CD4-positive, alpha-beta T cell treated with Interleukin-4 for 4 hours (primary cell): Measurements from ENCODE around the gene RRBP1.
"Not testable (repeated sequence)": the region's sequence is repeated elsewhere in the genome, so short reads cannot be mapped to it uniquely, and the experiment has no call there.

Experiments used
- DNase-seq: peaks from one replicate; pipeline ENCODE4 v3.0.0-alpha.2; 2020

The RRBP1 gene

DNA sequence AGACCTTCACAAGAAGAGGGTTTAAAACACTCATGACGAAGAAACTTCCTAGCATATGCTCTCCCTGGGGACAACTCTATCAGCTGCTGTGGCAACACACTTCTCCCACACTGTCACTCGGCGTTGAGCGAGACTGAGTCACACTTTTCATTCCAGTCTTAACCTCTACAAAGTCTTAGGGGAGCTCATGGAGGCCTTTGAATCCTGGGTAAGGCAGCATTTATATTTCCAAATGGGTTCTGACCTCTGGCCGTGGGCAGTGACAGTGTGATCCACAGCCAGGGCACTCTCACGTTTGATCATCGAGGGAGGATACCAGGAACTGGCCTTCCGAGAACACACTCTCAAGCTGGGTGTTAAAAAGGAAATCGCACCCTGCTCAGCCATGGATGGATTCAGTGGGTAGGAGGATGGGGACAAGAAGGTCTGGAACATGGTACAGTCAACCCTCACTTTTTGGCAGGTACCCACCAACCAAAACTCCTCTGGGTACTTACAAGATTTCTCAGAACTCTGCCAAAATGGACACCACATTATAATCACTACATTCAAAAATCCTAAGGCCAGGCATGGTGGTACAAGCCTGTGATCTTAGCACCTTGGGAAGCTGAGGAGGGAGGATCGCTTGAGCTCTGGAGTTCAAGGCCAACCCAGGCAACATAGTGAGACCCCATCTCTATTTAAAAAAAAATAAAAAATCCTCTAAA, 19.6 kb downstream of the RRBP1 start:
- no peak for DNase-seq

DNA sequence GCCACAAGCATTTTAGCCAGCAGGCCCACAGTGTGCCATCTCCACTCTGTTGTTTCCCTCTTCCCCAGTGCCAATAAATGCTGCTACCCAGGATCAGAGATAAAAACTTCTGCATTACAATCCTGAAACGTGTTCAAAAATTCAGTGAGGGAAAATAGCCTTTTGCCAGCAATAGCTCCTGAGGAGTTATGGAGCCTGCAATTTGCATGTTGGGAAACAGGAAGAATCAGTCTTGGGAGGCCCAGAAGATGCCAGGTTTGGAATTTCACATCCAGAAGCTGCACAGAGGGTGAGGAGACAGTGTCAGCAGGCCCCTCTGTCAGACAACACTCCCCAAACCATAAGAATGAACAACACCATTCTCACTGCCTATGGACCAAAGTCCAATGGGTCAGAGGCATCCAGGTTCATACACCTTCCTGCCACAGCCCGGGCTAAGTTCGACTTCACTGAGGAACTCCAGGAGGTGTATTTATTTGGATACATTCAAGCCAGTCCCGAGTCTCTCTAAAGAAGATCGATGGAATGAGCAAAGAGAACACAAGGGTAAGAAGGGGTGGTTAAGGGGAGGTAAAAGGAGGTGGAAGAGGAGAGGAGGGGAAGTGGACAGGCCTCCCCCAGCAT, 20.8 kb downstream of the RRBP1 start:
- no peak for DNase-seq

DNA sequence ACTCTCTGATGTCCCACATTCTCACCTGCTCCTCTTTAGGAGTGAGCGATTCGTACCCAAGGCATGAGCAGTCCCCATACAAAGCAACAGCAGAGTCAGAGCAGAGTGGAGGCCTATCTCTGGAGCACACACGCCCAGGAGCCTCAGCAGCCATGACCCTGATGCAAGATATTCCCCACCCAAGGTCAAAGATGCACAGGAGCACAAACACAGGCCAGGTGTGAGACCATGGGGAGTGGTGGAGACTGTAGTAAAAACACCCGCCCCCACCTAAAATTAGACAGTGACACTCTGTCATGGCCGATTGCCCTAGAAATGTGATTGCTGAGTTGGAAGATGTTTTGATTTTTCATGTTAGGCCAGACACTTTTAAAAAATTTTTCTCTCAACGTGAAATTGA, 21.4 kb downstream of the RRBP1 start:
- DNase-seq: no peak

DNA sequence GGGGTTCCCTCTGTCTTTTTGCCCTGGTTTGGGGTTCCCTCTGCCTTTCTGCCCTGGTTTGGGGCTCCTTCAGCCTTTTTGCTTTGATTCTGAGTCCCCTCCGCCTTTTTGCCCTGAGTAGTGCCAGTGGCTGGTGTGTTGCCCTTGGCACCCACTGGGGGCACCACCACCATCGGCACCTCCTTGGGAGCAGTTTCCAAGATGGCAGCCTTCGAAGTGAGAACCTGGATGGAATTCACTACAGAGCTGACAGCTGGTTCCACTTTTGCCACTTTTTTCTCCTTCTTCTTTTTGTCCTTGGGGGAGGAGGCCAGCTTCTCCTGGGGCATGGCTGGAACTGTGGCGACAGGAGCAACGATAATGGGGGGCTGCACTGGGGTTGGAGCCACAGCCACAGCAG, 22.2 kb downstream of the RRBP1 start:
- DNase-seq: no peak

DNA sequence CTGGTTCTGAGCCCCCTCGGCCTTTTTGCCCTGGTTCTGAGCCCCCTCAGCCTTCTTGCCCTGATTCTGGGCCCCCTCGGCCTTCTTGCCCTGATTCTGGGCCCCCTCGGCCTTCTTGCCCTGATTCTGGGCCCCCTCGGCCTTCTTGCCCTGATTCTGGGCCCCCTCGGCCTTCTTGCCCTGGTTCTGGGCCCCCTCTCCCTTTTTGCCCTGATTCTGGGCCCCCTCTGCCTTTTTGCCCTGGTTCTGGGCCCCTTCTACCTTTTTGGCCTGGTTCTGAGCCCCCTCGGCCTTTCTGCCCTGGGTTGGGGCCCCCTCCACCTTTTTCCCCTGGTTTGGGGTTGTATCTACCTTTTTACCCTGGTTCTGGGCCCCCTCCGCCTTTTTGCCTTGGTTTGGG, 22.7 kb downstream of the RRBP1 start:
- not testable (repeated sequence) for DNase-seq

DNA sequence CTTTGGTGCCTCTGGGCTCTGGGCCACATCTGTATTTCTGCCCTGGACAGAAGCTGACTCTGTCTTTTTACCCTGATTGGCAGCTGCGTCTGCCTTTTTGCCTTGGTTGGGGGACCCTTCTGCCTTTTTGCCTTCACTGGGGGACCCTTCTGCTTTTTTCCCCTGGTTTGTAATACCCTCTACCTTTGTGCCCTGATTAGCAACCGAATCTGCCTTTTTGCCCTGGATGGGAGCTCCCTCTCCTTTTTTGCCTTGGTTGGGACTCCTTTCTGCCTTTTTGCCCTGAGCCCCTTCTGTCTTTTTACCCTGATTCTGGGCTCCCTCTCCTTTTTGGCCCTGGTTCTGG, 23.4 kb downstream of the RRBP1 start:
- DNase-seq: no peak

DNA sequence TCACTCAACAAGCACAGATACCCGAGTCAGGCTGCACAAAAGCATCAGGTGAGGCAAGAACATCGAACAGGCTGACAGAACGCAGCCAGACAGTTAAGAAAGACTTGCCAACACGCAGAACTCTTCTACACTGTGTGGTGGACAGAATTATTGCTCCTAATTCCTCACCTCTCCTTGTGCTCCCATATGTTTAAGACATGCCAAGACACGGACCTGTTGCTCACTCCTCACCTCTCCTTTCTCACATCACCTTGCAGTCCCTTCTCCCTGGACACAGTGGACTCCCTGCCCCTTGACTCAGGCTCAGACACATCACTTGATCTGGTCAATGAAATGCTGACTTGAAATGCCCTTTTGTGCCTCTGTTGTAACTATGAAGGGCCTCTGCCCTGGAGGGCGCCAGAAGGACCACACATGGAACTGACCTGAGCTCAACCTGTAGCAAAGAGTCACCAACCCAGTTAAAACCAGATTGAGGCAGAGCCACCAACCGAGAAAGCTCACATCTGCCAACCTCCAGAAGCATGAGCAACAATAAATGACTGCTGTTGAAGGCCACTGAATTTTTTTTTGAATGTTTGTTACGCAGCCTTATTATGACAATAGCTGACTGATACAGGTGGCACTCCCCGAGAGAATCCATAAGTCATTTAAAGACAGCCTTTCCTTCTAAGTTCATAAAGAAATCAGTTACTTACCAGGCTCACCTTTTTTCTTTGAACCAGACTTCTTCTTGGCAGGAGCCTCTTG, 24.0 kb downstream of the RRBP1 start:
- DNase-seq: no peak

DNA sequence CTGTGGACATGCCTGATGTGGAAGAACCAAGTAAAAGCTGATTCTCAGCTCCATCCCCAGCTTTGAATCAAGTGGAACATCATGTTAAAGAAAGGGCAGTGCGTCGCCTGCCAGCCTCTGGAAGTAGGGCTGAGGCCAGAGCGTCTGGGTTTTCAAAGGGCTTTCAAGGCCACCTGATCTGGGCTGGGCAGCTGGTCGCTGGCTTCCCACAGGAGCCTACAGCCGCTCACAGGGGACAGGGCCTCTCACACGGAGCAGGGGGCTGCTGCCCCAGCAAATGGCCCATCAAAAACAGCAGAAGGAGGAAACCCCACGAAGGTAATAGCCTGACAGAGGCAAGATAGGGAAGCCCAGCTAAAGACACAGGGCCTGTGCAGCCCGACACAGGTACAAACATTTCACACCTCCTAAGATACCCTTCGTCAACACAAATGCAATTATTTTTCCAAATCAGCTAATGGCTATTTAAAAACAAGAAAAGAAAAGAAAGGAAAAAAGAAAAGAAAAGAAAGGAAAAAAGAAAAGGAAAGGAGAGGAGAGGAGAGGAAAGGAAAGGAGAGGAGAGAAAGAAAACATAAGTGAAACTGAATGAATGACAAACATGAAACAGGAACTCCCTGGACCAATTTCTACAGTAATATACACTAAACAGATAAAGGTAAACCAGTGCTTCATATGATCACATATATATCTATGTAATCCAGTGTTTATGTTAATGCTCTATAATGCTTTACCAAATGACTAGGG, 24.8 kb downstream of the RRBP1 start:
- DNase-seq: no peak

DNA sequence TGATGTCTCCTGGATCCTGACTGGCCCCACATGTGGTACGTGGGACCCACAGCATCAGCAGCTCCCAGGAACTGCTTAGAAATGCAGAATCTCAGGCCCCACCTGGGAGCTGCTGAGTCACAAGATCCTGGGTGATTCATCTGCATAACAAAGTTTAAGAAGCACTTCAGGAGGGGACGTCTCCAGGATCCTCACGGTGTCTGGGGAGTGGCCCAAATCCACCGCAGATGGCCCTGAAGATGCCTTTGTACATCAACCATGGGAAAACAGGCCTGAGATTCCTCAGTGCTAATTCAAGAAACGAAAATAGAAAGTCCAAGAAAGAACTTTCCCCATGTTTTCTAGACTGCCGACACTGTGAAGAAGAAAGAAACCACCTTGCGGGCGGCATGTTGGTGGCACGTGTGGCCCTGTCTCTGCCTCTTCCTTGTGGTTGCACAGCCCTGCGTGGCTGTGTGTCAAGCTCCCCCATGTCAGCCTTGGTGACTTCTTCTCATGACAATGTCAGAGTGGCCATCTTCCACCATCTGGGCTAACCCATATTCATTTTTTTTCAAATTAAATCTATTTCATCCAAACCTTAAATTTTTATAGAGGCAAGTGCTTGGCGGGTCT, 26.1 kb downstream of the RRBP1 start:
- DNase-seq: no peak

DNA sequence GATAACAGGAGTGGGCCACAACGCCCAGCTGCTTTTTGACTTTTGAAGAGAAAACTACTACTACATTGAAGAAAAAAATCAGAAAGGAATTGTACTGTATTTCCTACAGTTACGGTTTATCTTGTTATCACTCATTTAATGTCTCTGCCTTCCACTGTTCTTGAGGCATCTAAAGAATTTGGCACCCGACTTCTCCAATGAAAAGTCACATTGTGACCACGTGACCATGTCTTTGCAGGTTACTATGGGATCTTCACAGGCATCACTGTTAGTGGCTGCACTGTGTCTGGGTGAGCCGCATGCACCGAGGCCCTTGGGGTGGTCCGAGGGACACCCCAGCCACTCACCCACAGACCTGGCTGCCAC, 26.8 kb downstream of the RRBP1 start:
- no peak for DNase-seq

DNA sequence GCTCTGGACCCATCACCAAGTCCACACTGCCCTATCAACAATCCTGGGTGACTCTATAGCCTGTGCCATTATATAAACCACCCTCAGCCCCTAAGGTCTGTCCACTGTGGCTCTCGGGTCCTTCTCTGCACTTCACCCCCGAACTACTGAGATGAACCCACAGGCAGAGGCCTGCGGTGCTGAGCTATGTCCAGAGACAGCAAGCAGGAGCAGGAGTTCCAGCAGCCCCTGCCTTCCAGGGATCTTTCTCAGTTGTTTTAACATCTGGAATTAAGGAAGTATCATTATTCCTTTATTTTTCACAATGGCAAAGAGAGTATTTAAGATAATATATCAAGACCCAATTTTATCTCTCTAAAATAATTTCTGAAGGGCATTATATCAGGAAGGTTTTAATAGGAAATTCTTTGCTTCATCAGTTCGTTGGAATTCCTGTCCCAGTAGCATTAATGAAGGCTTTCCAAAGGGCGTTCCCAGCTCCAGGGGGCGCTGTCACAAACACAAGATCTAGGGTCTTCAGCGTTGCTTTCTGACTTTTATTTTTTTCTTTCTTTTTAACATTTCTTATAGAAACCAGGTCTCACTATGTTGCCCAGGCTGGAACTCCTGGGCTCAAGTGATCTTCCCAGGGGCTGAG, 27.3 kb downstream of the RRBP1 start:
- DNase-seq: no peak

DNA sequence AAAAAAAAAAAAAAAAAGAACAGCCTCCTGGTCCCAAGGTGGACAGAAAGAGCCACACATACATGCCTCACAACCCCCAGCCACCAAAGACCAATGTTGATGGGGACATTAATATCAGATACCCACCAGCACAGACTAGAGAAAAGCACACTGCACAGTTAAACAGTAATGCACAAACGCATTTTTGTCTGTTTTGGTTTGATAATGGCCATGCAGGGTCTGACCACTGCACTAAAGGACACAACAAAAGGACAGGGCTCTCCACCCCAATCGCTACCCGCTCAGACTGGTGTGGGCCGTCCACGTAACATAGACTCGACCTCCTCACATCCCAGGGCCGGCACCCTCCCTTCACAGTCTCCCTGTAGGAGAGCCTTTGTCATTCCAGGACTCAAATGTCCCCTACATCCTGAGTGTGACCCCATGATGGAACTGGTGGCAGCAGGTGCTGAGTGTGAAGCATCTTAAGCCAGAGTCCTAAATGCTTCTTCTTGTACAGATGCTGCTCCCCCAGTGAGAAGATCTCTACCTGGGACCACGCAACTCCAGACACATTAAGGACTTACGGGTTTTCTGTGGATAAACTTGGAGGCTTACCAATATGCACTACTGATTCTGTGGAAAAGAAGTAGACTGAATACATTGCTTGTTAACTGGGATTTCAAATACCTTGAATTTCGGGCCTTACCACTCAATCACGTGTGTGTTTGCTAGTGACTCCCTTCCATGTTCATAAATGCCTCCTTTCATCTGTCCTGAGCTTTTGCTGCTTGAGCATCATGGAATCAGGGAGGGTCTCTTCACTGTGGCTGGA, 28.0 kb downstream of the RRBP1 start:
- no peak for DNase-seq

DNA sequence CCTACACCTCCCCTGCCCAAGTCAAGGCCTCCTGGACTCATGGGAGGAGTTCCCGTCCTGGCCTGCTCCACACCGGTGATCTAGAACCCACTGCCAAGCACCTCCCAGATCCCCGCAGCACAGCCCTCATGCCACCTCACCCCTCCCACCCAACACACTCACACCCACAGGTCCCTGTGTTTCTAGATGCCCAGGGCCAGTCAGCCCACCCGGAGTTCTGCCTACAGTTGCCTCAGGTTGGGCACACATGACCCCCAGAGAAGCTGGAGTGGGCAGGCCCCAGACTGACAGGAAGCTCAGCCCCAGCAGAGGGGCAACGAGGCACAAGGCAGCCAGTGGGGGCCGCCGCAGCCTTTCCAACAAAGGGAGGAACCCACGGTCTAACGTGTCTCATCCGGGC, 29.6 kb downstream of the RRBP1 start:
- no peak for DNase-seq

DNA sequence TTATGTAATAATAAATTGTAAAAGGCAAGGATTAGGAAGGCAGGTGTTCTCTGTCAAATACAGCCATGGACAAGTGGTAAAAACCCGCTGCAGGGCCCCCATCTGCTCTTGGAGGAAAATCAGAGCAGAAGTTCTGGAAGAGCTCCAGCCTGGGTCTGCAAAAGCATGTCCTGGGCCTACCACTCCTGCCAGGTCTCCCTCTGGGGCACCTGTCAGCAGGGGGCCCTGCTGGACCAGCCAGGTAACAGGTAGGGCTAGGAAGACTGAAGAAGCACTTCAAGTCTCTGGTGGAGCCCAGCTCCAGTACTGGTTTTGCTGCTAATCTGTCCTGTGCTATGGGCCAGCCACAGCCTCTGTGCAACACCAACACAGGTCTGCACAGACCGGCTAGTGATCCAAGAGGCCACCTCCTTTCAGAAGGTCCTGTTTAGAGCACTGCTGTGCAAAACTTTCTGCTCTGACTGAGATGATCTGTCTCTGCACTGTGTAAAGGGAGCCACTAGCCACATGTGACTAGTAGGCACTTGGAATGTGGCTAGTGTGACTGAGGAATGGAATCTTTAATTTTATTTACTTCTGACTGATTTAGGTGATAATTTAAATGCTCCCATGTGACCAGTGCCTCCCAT, 30.2 kb downstream of the RRBP1 start:
- no peak for DNase-seq

DNA sequence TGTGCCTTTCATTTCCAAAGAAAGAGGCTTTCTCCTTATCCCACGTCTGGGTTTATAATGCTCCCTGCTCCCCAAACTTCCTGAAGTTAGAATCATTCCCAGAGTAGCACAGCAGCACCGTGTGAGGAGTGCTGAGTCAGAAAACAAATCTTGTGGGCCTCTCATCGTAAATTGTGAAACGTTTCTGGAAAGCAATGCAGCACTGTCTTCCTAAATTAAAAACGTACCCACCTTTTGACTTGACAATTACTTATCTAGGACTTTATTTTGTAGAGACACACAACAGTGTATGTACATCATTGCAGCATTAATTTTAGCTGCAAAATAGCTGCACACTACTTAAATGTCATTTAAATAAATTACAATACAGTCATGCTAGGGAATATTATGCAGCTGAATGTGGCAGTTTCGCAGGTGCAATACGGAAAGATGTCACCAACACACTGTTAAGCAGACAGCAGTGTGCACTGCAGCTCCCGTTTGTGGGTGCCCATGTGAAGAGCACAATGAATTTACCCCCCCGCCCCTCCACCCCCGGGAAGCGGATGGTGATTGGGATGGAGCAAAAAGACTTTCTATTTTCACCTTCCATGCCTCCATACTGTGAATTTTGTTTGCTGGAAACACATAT, 30.8 kb downstream of the RRBP1 start:
- no peak for DNase-seq

DNA sequence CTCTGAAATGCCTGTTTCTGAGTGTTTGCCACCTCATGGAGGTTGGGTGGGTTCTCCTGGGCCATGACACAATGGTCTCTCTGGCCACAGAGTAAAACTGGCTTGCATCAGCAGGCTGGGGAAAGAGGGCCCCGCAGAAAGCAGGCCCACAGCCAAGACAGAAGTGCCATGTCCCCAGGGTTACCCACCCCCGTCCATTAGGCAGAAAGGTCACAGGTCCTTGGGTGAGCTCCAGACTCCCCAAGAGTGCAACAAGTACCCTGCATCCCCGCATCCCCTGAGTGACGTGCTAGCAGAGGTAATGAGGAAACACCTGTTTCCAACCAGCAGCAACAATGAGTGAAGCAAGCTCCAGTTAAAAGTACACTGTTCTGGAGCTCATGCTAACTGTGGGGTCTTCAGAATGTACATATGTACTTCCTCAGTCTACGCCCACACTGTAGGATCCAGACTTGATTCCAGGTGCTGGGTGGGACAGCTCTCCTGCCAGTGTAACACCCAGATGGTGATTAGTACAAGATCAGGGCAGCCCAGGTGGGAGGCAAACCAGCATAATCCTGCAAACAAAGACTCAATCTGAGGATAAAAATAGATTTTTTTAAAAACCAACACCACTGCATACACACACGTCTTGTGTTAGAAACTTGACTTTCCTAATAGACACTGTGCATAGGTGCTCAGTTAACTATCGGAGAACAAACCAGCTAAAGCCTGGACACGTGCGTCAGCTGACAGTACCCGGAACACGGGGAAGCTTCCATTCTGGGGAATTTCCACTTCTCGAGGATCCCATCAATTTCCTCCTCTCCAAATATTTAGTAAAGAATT, 31.5 kb downstream of the RRBP1 start:
- no peak for DNase-seq

DNA sequence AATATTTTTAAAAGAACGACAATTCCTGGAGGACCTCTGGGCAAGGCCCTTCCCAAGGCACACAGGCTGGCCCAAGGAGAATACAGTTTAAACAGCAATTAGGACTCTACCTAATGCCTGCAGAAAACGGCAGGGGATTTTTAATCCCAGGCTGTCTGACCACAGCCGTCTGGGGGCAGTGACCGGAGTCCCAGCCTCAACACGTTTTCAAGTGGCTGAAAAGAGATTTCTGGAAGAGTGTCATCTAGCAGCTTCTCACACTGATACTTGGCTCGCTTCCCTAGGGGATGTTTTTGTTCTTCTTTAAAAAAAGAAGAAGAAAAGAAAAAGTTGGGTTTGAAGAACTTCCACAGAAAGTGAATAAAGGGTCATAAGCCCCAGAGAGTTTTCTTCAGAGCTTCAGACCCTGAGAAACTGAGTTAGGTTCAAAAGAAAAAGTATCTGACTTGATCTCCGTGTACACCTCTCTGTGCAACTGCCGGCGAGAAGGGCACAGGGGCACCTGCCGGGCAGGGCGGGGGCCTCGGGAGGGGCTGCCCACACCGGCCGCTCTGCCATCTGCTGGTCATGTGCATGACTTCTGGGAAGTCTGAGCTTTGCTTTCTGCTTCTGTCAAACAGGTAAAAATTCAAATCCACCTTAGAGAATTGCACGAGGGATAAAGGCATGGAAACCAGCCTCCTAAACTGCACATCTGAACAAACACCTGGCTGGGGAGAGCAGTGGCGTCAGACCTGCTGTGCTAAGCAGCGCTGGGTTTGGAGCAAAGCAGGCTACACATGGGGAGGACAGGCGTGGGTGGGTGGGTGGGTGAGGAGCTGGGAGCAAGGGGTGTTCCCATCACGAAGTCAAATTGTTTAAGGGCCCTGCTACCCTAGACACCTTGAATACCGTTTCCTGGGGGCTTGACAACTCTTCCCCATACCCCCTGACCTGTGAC, 33.0 kb downstream of the RRBP1 start:
- no peak for DNase-seq

DNA sequence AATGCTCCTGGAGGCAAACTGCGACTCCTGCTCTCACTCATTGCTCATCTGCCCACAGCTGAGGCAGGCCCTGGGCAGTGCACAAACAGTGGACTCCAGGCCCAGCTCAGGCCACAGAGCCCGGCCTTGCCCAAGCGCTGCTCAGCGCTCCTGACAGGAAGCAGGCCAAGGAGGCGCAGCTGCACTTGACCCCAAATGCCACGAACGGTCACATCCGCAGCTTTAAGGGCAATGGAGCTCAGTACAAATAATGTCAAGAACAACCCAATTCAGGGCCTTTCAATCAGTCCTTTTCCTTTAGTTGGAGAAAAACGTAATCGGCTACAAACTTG, 33.8 kb downstream of the RRBP1 start:
- no peak for DNase-seq
